ENCODE data around the gene PVALEF.

The PVALEF gene

GRCh38 chr17:81160306-81160705 lies 5.0 kb upstream of the PVALEF start:
- no peak for DNase-seq
- no peak for TF ChIP-seq CTCF (IDR thresholded peaks at IDR 0.05; ENCODE audit: low read depth, low read length)
- no peaks in the 10 kb centered on the region for H3K9me3 ChIP-seq
- no peak overlapping the region for H3K4me3 ChIP-seq (ENCODE audit: low read depth, low read length)
- no peaks in the 10 kb centered on the region for H3K36me3 ChIP-seq
- H3K27me3 ChIP-seq: no peaks in the 10 kb centered on the region
- peaks cover 5% of the 10 kb centered on the region for H3K4me1 ChIP-seq

- peak; percentile 18 for DNase-seq
- H3K4me3 ChIP-seq (ENCODE audit: low read depth, low read length): no peak overlapping the region
- H3K9me3 ChIP-seq: no peaks in the 10 kb centered on the region
- no peaks in the 10 kb centered on the region for H3K36me3 ChIP-seq
- no peaks in the 10 kb centered on the region for H3K27me3 ChIP-seq
- H3K4me1 ChIP-seq: peaks cover 9% of the 10 kb centered on the region
- no peak for TF ChIP-seq CTCF (IDR thresholded peaks at IDR 0.05; ENCODE audit: low read depth, low read length)
Measured at GRCh38 chr17:81160747-81161453, 4.4 kb upstream of the PVALEF start.

- Histone ChIP-seq H3K4me3 (ENCODE audit: low read depth, low read length) (no peak overlapping the region), H3K9me3 (no peaks in the 10 kb centered on the region), H3K27me3 (no peaks in the 10 kb centered on the region), H3K4me1 (peaks cover 9% of the 10 kb centered on the region), H3K36me3 (no peaks in the 10 kb centered on the region)
- TF ChIP-seq CTCF (IDR thresholded peaks at IDR 0.05; ENCODE audit: low read depth, low read length): no peak
- peak; percentile 7 for DNase-seq
Measured at GRCh38 chr17:81161536-81161935, 3.8 kb upstream of the PVALEF start.

GRCh38 chr17:81161972-81162371 lies 3.3 kb upstream of the PVALEF start:
- TF ChIP-seq CTCF (IDR thresholded peaks at IDR 0.05; ENCODE audit: low read depth, low read length): no peak
- Histone ChIP-seq H3K36me3 (no peaks in the 10 kb centered on the region), H3K27me3 (no peaks in the 10 kb centered on the region), H3K4me1 (peaks cover 9% of the 10 kb centered on the region), H3K4me3 (ENCODE audit: low read depth, low read length) (no peak overlapping the region), H3K9me3 (no peaks in the 10 kb centered on the region)
- peak; percentile 8 for DNase-seq

- Histone ChIP-seq H3K36me3 (no peaks in the 10 kb centered on the region), H3K9me3 (no peaks in the 10 kb centered on the region), H3K4me3 (ENCODE audit: low read depth, low read length) (no peak overlapping the region), H3K27me3 (no peaks in the 10 kb centered on the region), H3K4me1 (peaks cover 9% of the 10 kb centered on the region)
- no peak for TF ChIP-seq CTCF (IDR thresholded peaks at IDR 0.05; ENCODE audit: low read depth, low read length)
- DNase-seq: peak; percentile 9
Measured at GRCh38 chr17:81162491-81162890, 2.8 kb upstream of the PVALEF start.

- Histone ChIP-seq H3K4me1 (peaks cover 9% of the 10 kb centered on the region), H3K36me3 (no peaks in the 10 kb centered on the region), H3K27me3 (no peaks in the 10 kb centered on the region), H3K9me3 (no peaks in the 10 kb centered on the region), H3K4me3 (ENCODE audit: low read depth, low read length) (no peak overlapping the region)
- no peak for TF ChIP-seq CTCF (IDR thresholded peaks at IDR 0.05; ENCODE audit: low read depth, low read length)
- DNase-seq: peak; percentile 16
Measured at GRCh38 chr17:81163051-81163695, 2.1 kb upstream of the PVALEF start.
